HepG2 (cell line): Measurements from ENCODE around the gene TPD52L2. TPM values are rescaled to one million over a fixed set of nuclear protein-coding genes. Genes with fewer than 3 reads are reported as not detected.

Experiments used
- ARNT ChIP-seq: fragments of 450-650 bp; IDR thresholded peaks from 2 replicates; pipeline ENCODE4 v1.6.1; 2017
- ISL2 ChIP-seq: sonication (generic); formaldehyde crosslinking; IDR thresholded peaks from 2 replicates; pipeline ENCODE4 v1.5.0; 2020; ENCODE audit warnings: missing genetic modification reagents
- KDM4B ChIP-seq: sonication (generic); formaldehyde crosslinking; IDR thresholded peaks from 2 replicates; pipeline ENCODE4 v1.4.0; 2020; ENCODE audit warnings: missing genetic modification reagents
- MBNL3 ChIP-seq: fragments of 250-450 bp; sonication (Bioruptor Pico); conservative IDR thresholded peaks from 2 replicates; pipeline ENCODE4 v1.8.0; 2022; ENCODE audit warnings: mild to moderate bottlenecking, inconsistent platforms
- MXD4 ChIP-seq: IDR thresholded peaks from 2 replicates; pipeline ENCODE4 v1.6.1; 2016; ENCODE audit warnings: mild to moderate bottlenecking, missing biosample characterization, missing genetic modification reagents
- MXI1 ChIP-seq: IDR thresholded peaks from 3 replicates; pipeline ENCODE4 v1.6.1; 2012; ENCODE audit warnings: low read depth, low read length, inconsistent platforms, borderline replicate concordance
- PAF1 ChIP-seq: IDR thresholded peaks from 2 replicates; pipeline ENCODE4 v1.6.1; 2016; ENCODE audit warnings: missing genetic modification reagents, missing compliant biosample characterization
- SAP130 ChIP-seq: IDR thresholded peaks from 2 replicates; pipeline ENCODE4 v1.6.1; 2016; ENCODE audit warnings: low read depth
- SP140L ChIP-seq: sonication (generic); formaldehyde crosslinking; IDR thresholded peaks from 2 replicates; pipeline ENCODE4 v1.4.0; 2020; ENCODE audit warnings: missing genetic modification reagents, borderline replicate concordance
- ZFP36L1 ChIP-seq: sonication (generic); formaldehyde crosslinking; IDR thresholded peaks from 2 replicates; pipeline ENCODE4 v1.8.0; 2022; ENCODE audit warnings: mild to moderate bottlenecking, missing genetic modification reagents, moderate library complexity
- ZNF3 ChIP-seq: IDR thresholded peaks from 2 replicates; pipeline ENCODE4 v1.7.0; 2017; ENCODE audit warnings: inconsistent platforms
- ZNF383 ChIP-seq: sonication (generic); formaldehyde crosslinking; IDR thresholded peaks from 2 replicates; pipeline ENCODE4 v1.4.0; 2020; ENCODE audit warnings: missing genetic modification reagents, mild to moderate bottlenecking, borderline replicate concordance
- ZNF512B ChIP-seq: sonication (generic); formaldehyde crosslinking; IDR thresholded peaks from 2 replicates; pipeline ENCODE4 v1.5.1; 2020; ENCODE audit warnings: missing genetic modification reagents, mild to moderate bottlenecking, borderline replicate concordance
- ZNF552 ChIP-seq: sonication (generic); formaldehyde crosslinking; IDR thresholded peaks from 2 replicates; pipeline ENCODE4 v1.9.0; 2022; ENCODE audit warnings: missing genetic modification reagents, mild to moderate bottlenecking, borderline replicate concordance
- ZNF703 ChIP-seq: sonication (generic); formaldehyde crosslinking; IDR thresholded peaks from 2 replicates; pipeline ENCODE4 v1.5.1; 2020; ENCODE audit warnings: missing genetic modification reagents, mild to moderate bottlenecking, moderate library complexity, borderline replicate concordance
- ZNF746 ChIP-seq: sonication (generic); formaldehyde crosslinking; IDR thresholded peaks from 2 replicates; pipeline ENCODE4 v1.8.0; 2022; ENCODE audit warnings: mild to moderate bottlenecking, missing genetic modification reagents
- ZNF788 ChIP-seq: sonication (generic); formaldehyde crosslinking; IDR thresholded peaks from 2 replicates; pipeline ENCODE4 v1.5.0; 2020; ENCODE audit warnings: mild to moderate bottlenecking, missing genetic modification reagents, borderline replicate concordance
- ZSCAN9 ChIP-seq: IDR thresholded peaks from 2 replicates; pipeline ENCODE4 v1.6.1; 2016; ENCODE audit warnings: borderline replicate concordance
- ZUFSP ChIP-seq: sonication (generic); formaldehyde crosslinking; IDR thresholded peaks from 2 replicates; pipeline ENCODE4 v1.9.0; 2021; ENCODE audit warnings: missing genetic modification reagents, mild to moderate bottlenecking, borderline replicate concordance
- polyA plus RNA-seq, 8 experiments: library from polyadenylated mRNA; depleted of rRNA in 3 of 8; stranded (reverse) in 7 of 8; unstranded in 1 of 8; fragments of >200 nt; fragmentation: Illumina TruSeq in 4 of 8; extraction: Trizol in 4 of 8; gene quantifications; 2 replicates each; pipeline versions ENCODE4 v1.2.1 to v1.2.3, GENCODE V29; 2011 to 2016; ENCODE audit warnings: low read depth in 4 of 8, missing spikeins in 1 of 8, mixed read lengths in 1 of 8; ENCODE audit not compliant: insufficient read depth in 1 of 8
- total RNA-seq, 5 experiments: library from RNA; depleted of rRNA; stranded (reverse); fragments of >200 nt; fragmentation: Illumina TruSeq; extraction: Trizol; gene quantifications; 2 replicates each; pipeline ENCODE4 v1.2.3, GENCODE V29; 2016; ENCODE audit warnings: low read depth in 1 of 5
- TF ChIP-seq, protein P1 (sequence below): IDR thresholded peaks from 2 replicates; pipeline ENCODE4 v1.6.1; 2018; ENCODE audit warnings: missing genetic modification reagents, mild to moderate bottlenecking, missing compliant biosample characterization
- TF ChIP-seq, protein P2 (sequence below): sonication (generic); formaldehyde crosslinking; IDR thresholded peaks from 2 replicates; pipeline ENCODE4 v1.5.0; 2020; ENCODE audit warnings: mild to moderate bottlenecking, low read depth, missing genetic modification reagents, borderline replicate concordance
- TF ChIP-seq, protein P3 (sequence below): sonication (generic); formaldehyde crosslinking; IDR thresholded peaks from 2 replicates; pipeline ENCODE4 v1.4.0; 2020; ENCODE audit warnings: missing genetic modification reagents, borderline replicate concordance

TPD52L2 gene
- total and polyA plus RNA-seq, 2 of the 13 experiments (the other 11 are each of a cell fraction or from before 2014, with no cell fraction given), result 156 to 184 TPM

DNA sequence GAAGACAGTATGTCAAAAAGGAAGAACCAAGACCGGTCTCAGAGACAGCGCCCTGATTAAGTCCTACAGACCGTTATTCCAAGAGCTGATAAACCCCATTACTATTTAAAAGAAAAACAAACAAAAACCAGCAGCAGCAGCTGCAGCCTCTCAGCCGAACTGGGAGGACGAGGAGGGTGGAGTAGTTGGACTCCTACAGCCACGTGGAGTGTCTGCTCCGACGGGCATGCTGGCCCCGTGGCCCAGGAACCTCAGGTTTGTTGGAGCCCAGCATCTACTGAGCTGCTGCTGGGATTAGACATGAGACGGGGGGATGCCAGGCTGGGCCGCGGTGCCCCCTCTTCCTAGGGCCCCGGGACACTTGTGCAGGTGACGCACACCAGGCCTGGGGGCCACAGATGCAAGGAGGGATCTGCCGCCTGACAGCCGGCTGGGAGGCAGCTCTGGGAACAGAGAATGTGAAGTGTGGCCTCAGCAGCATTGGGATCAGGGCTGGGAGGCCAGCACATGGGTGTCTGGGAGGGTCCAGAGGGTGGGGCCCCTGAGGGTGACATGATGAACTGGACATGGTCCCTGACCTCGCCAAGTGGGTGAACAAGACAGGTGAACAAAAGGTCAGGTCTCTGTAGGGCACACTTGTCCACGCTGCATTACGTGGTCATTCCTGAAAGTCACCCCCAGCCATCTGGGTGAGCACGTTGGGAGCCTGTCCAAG, 31.1 kb upstream of the TPD52L2 start (continued):
- TF ChIP-seq, protein P1, sequence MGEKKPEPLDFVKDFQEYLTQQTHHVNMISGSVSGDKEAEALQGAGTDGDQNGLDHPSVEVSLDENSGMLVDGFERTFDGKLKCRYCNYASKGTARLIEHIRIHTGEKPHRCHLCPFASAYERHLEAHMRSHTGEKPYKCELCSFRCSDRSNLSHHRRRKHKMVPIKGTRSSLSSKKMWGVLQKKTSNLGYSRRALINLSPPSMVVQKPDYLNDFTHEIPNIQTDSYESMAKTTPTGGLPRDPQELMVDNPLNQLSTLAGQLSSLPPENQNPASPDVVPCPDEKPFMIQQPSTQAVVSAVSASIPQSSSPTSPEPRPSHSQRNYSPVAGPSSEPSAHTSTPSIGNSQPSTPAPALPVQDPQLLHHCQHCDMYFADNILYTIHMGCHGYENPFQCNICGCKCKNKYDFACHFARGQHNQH (CRISPR knock-in tag), result peak; percentile 21; the same call in 1 of the 2 replicates
- TF ChIP-seq ZNF3 (CRISPR knock-in tag) (no peak), ZNF383 (no peak), SP140L (no peak), ZUFSP (CRISPR knock-in tag) (no peak), MBNL3 (no peak), MXI1 (peak; percentile 39; the same call in 1 of the 3 replicates), ZNF788 (no peak), ZNF552 (CRISPR knock-in tag) (no peak), ZSCAN9 (CRISPR knock-in tag) (no peak), SAP130 (CRISPR knock-in tag) (no peak), ZNF746 (CRISPR knock-in tag) (no peak), KDM4B (CRISPR knock-in tag) (no peak), ARNT (no peak), MXD4 (CRISPR knock-in tag) (no peak), PAF1 (CRISPR knock-in tag) (no peak), ZNF703 (CRISPR knock-in tag) (no peak), ZFP36L1 (CRISPR knock-in tag) (no peak), ISL2 (CRISPR knock-in tag) (no peak), ZNF512B (CRISPR knock-in tag) (no peak)
- TF ChIP-seq, protein P2, sequence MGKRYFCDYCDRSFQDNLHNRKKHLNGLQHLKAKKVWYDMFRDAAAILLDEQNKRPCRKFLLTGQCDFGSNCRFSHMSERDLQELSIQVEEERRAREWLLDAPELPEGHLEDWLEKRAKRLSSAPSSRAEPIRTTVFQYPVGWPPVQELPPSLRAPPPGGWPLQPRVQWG, result no peak
- TF ChIP-seq, protein P3, sequence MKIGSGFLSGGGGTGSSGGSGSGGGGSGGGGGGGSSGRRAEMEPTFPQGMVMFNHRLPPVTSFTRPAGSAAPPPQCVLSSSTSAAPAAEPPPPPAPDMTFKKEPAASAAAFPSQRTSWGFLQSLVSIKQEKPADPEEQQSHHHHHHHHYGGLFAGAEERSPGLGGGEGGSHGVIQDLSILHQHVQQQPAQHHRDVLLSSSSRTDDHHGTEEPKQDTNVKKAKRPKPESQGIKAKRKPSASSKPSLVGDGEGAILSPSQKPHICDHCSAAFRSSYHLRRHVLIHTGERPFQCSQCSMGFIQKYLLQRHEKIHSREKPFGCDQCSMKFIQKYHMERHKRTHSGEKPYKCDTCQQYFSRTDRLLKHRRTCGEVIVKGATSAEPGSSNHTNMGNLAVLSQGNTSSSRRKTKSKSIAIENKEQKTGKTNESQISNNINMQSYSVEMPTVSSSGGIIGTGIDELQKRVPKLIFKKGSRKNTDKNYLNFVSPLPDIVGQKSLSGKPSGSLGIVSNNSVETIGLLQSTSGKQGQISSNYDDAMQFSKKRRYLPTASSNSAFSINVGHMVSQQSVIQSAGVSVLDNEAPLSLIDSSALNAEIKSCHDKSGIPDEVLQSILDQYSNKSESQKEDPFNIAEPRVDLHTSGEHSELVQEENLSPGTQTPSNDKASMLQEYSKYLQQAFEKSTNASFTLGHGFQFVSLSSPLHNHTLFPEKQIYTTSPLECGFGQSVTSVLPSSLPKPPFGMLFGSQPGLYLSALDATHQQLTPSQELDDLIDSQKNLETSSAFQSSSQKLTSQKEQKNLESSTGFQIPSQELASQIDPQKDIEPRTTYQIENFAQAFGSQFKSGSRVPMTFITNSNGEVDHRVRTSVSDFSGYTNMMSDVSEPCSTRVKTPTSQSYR, result no peak
